ENCODE measurements around the gene MALRD1. TPM values are rescaled to one million over a fixed set of nuclear protein-coding genes. Genes with fewer than 3 reads are reported as not detected.
A peak's percentile ranks its signal among the peaks of the same experiment; 100 is the strongest.

Gene MALRD1
- total RNA-seq (2014; rRNA removed; shearing (Covaris generic)) = not detected in 2 replicates

- no peak for DNase-seq (ENCODE audit: low spot score)
These were observed at the start of gene MALRD1 for GRCh38 chr10:19048489-19048888. MALRD1 (plus strand) TSS chr10:19048801; CDS start chr10:19048939, 138 bp downstream.

- no peak for DNase-seq (ENCODE audit: low spot score)
These were observed 45.3 kb upstream of the MALRD1 start for GRCh38 chr10:19003341-19003740.

GRCh38 chr10:19012111-19012510 lies 36.5 kb upstream of the MALRD1 start:
- no peak for DNase-seq (ENCODE audit: low spot score)

- peak; percentile 19 for DNase-seq (ENCODE audit: low spot score)
These were observed 34.6 kb upstream of the MALRD1 start for GRCh38 chr10:19014034-19014433.

GRCh38 chr10:19014498-19014897 lies 34.1 kb upstream of the MALRD1 start:
- DNase-seq (ENCODE audit: low spot score) = no peak

GRCh38 chr10:19017116-19017890 lies 31.3 kb upstream of the MALRD1 start:
- DNase-seq (ENCODE audit: low spot score) = no peak

GRCh38 chr10:19021162-19021561 lies 27.4 kb upstream of the MALRD1 start:
- DNase-seq (ENCODE audit: low spot score) = no peak

- DNase-seq (ENCODE audit: low spot score) = no peak
These were observed 24.0 kb upstream of the MALRD1 start for GRCh38 chr10:19024611-19025010.

GRCh38 chr10:19031763-19032162 lies 16.8 kb upstream of the MALRD1 start:
- no peak for DNase-seq (ENCODE audit: low spot score)

- no peak for DNase-seq (ENCODE audit: low spot score)
These were observed 14.9 kb upstream of the MALRD1 start for GRCh38 chr10:19033741-19034140.

GRCh38 chr10:19041171-19041570 lies 7.4 kb upstream of the MALRD1 start:
- no peak for DNase-seq (ENCODE audit: low spot score)

- peak; percentile 36 for DNase-seq (ENCODE audit: low spot score)
These were observed 5.2 kb upstream of the MALRD1 start for GRCh38 chr10:19043431-19043830.

GRCh38 chr10:19046679-19047078 lies 1.9 kb upstream of the MALRD1 start:
- DNase-seq (ENCODE audit: low spot score) = no peak

- no peak for DNase-seq (ENCODE audit: low spot score)
These were observed 290 bp downstream of the MALRD1 start for GRCh38 chr10:19048891-19049290.

- peak; percentile 2 for DNase-seq (ENCODE audit: low spot score)
These were observed 966 bp downstream of the MALRD1 start for GRCh38 chr10:19049567-19049966.

- no peak for DNase-seq (ENCODE audit: low spot score)
These were observed 5.8 kb downstream of the MALRD1 start for GRCh38 chr10:19054289-19054835.

- DNase-seq (ENCODE audit: low spot score) = no peak
These were observed 9.4 kb downstream of the MALRD1 start for GRCh38 chr10:19058046-19058445.

- DNase-seq (ENCODE audit: low spot score) = no peak
These were observed 15.4 kb downstream of the MALRD1 start for GRCh38 chr10:19063986-19064385.

- no peak for DNase-seq (ENCODE audit: low spot score)
These were observed 23.3 kb downstream of the MALRD1 start for GRCh38 chr10:19071946-19072345.

- no peak for DNase-seq (ENCODE audit: low spot score)
These were observed 28.7 kb downstream of the MALRD1 start for GRCh38 chr10:19077276-19077675.

GRCh38 chr10:19096501-19097073 lies 48.0 kb downstream of the MALRD1 start:
- no peak for DNase-seq (ENCODE audit: low spot score)

- peak; percentile 35 for DNase-seq (ENCODE audit: low spot score)
These were observed 48.5 kb downstream of the MALRD1 start for GRCh38 chr10:19097151-19097550.

- no peak for DNase-seq (ENCODE audit: low spot score)
These were observed 50.2 kb downstream of the MALRD1 start for GRCh38 chr10:19098803-19099202.
